Adrenal gland (tissue), 5 donors: ENCODE measurements around the gene MRPL24.

ENCODE experiments used
- CTCF ChIP-seq, 6 experiments: fragments of 450-650 bp in 4 of 6; fragments of 200-600 bp in 2 of 6; sonication (generic) in 1 of 6; IDR thresholded peaks; 1 replicate in 5 of 6; 2 replicates in 1 of 6; pipeline versions ENCODE4 v1.5.1 to v1.8.0; 2016 to 2021; ENCODE audit warnings: antibody characterized with exemption in 6 of 6, mild to moderate bottlenecking in 2 of 6, moderate library complexity in 1 of 6
- POLR2A ChIP-seq, 2 donors: fragments of 450-650 bp; IDR thresholded peaks; one replicate each; pipeline ENCODE4 v1.6.1; 2017; ENCODE audit warnings: antibody characterized with exemption in 2 of 2, mild to moderate bottlenecking in 2 of 2, moderate library complexity in 1 of 2
- donor health status: DM: no; HTN: no; CAD: no.

- no peak for TF ChIP-seq POLR2A (IDR thresholded peaks at IDR 0.05)
- no peak for TF ChIP-seq CTCF (IDR thresholded peaks at IDR 0.05)
Observed at GRCh38 chr1:156727492-156727891, 13.4 kb downstream of the MRPL24 start.
